ENCODE results near the gene DNAJC3.
"Not testable (repeated sequence)": the region's sequence is repeated elsewhere in the genome, so short reads cannot be mapped to it uniquely, and the experiment has no call there.

Gene DNAJC3

DNA sequence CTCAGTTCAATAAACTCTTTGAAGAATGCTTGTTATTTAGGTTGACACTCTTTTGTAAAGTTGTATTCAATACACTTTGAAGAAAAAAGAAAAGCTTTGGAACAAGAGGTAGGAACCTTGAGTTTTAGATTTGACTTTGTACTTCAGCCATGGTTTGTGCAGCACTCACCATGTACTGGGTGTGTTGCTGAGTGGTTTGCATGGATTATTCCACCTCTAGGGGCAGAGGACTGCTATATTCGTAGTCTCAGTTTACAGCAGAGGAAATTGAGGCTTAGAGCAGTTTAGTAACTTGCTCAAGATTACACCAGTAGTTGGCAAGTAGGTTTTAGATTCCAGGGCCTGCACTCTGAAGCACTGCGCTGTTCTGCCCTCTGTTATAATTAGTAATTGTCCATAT lies 68.8 kb downstream of the DNAJC3 start:
- H3K4me1 ChIP-seq (ENCODE audit: control insufficient read depth, insufficient read depth, low read length) = peaks cover 7% of the 10 kb centered on the region
- H3K9me3 ChIP-seq (replicated peaks; ENCODE audit: low read length) = no peaks in the 10 kb centered on the region
- peaks cover 4% of the 10 kb centered on the region for H3K36me3 ChIP-seq (ENCODE audit: insufficient read depth, low read length)
- H3K27me3 ChIP-seq (ENCODE audit: control insufficient read depth, insufficient read depth, low read length) = no peaks in the 10 kb centered on the region
- H3K9ac ChIP-seq (ENCODE audit: low read depth, low read length) = no peak overlapping the region
- H3K4me2 ChIP-seq (ENCODE audit: low read length) = no peak overlapping the region
- no peak overlapping the region for H3K4me3 ChIP-seq (ENCODE audit: low read length)

DNA sequence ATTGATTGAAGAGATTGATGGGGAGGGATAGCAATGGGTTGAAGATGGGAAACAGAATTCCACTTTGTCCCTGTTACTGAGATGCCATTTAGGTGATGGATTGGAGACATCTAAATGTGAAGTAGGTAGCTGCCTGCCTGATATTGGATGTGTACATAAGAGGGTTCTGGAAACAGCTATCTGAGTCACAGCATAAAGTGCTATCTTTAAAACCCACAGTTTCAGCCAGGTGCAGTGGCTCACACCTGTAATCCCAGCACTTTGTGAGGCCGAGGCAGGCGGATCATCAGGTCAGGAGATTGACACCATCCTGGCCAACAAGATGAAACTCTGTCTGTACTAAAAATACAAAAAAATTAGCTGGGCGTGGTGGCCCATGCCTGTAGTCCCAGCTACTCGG lies 72.6 kb downstream of the DNAJC3 start:
- Histone ChIP-seq H3K9me3 (replicated peaks; ENCODE audit: low read length) (no peaks in the 10 kb centered on the region), H3K4me2 (ENCODE audit: low read length) (no peak overlapping the region), H3K9ac (ENCODE audit: low read depth, low read length) (no peak overlapping the region), H3K36me3 (ENCODE audit: insufficient read depth, low read length) (no peaks in the 10 kb centered on the region), H3K4me3 (ENCODE audit: low read length) (no peak overlapping the region), H3K27me3 (ENCODE audit: control insufficient read depth, insufficient read depth, low read length) (no peaks in the 10 kb centered on the region), H3K4me1 (ENCODE audit: control insufficient read depth, insufficient read depth, low read length) (no peaks in the 10 kb centered on the region)

DNA sequence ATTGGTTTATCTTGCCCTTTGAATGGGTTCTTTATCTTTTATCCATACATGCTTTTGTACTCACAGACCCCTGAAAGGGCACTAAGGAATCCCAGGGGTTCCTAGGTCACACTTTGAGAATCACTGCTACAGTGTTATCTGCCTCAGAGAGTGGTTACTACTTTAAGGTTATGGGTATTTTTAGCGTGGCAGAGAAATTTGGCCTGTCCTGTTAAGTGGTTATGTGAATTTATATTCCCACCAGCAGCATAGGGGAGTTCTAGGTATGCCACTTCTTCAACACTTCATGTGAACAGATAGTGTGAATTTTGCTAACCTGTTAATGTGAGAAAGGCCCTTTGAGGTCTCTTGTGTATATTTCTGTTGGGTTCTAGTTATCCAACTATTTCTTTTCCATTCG lies 75.7 kb downstream of the DNAJC3 start:
- H3K4me2 ChIP-seq (ENCODE audit: low read length) = no peak overlapping the region
- no peaks in the 10 kb centered on the region for H3K36me3 ChIP-seq (ENCODE audit: insufficient read depth, low read length)
- no peaks in the 10 kb centered on the region for H3K9me3 ChIP-seq (replicated peaks; ENCODE audit: low read length)
- no peak overlapping the region for H3K9ac ChIP-seq (ENCODE audit: low read depth, low read length)
- no peaks in the 10 kb centered on the region for H3K4me1 ChIP-seq (ENCODE audit: control insufficient read depth, insufficient read depth, low read length)
- no peak overlapping the region for H3K4me3 ChIP-seq (ENCODE audit: low read length)
- no peaks in the 10 kb centered on the region for H3K27me3 ChIP-seq (ENCODE audit: control insufficient read depth, insufficient read depth, low read length)

DNA sequence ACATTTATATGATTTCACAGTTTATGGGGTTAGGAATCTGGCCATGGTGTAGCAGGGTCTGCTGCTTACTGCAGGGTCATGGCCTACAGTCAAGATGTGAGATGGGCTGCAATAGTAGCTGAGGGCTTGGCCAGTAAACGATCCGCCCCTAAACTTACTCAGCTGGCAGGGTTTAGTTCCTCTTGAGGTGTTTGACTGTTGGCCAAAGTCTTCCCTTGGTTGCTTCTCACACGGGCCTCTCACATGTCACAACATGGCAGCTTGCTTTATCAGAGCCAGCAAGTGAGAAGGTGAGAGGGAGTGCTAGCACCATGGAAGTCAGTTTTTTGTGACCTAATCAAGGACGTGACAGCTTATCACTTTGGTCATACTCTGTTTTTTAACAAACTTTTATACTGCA lies 77.1 kb downstream of the DNAJC3 start:
- H3K36me3 ChIP-seq (ENCODE audit: insufficient read depth, low read length) = no peaks in the 10 kb centered on the region
- H3K4me1 ChIP-seq (ENCODE audit: control insufficient read depth, insufficient read depth, low read length) = no peaks in the 10 kb centered on the region
- H3K27me3 ChIP-seq (ENCODE audit: control insufficient read depth, insufficient read depth, low read length) = no peaks in the 10 kb centered on the region
- H3K4me3 ChIP-seq (ENCODE audit: low read length) = no peak overlapping the region
- no peaks in the 10 kb centered on the region for H3K9me3 ChIP-seq (replicated peaks; ENCODE audit: low read length)
- no peak overlapping the region for H3K9ac ChIP-seq (ENCODE audit: low read depth, low read length)
- no peak overlapping the region for H3K4me2 ChIP-seq (ENCODE audit: low read length)

DNA sequence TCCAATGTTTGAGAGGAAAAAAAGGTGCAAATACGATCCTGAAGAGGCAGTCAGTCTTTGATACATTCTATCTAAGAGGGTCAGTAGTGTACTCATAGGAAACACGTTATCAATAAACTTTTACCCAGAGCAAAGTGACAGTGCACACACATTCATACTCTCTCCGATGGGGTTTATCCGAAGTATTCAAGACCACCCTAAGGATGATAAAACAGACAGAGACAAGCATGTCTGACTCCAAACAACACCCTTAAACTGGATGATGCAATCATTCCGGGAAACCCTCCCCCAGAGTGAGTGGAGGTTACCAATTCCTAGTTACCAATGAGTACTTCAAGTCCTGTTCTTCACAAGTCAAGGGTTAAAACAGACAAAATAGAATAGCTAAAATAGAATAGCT lies 79.1 kb downstream of the DNAJC3 start:
- Histone ChIP-seq H3K36me3 (ENCODE audit: insufficient read depth, low read length) (peaks cover 3% of the 10 kb centered on the region), H3K27me3 (ENCODE audit: control insufficient read depth, insufficient read depth, low read length) (no peaks in the 10 kb centered on the region), H3K9me3 (replicated peaks; ENCODE audit: low read length) (no peaks in the 10 kb centered on the region), H3K9ac (ENCODE audit: low read depth, low read length) (no peak overlapping the region), H3K4me2 (ENCODE audit: low read length) (no peak overlapping the region), H3K4me3 (ENCODE audit: low read length) (no peak overlapping the region), H3K4me1 (ENCODE audit: control insufficient read depth, insufficient read depth, low read length) (no peaks in the 10 kb centered on the region)

DNA sequence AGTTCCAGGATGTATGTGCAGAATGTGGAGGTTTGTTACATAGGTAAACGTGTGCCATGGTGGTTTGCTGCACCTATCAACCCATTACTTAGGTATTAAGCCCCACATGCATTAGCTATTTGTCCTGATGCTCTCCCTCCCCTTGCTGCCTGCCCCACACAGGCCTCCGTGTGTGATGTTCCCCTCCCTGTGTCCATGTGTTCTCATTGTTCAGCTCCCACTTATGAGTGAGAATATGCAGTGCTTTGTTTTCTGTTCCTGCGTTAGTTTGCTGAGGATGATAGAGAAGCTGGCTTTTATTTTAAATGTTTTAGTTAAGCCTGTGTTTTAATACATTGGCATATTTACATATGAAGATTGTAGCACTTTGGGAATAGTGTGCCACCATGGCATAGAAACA lies 85.7 kb downstream of the DNAJC3 start:
- H3K36me3 ChIP-seq (ENCODE audit: insufficient read depth, low read length) = peaks cover 21% of the 10 kb centered on the region
- not testable (repeated sequence) for H3K27me3 ChIP-seq (ENCODE audit: control insufficient read depth, insufficient read depth, low read length); H3K9ac ChIP-seq (ENCODE audit: low read depth, low read length); H3K4me2 ChIP-seq (ENCODE audit: low read length); H3K4me1 ChIP-seq (ENCODE audit: control insufficient read depth, insufficient read depth, low read length); H3K9me3 ChIP-seq (replicated peaks; ENCODE audit: low read length); H3K4me3 ChIP-seq (ENCODE audit: low read length)

DNA sequence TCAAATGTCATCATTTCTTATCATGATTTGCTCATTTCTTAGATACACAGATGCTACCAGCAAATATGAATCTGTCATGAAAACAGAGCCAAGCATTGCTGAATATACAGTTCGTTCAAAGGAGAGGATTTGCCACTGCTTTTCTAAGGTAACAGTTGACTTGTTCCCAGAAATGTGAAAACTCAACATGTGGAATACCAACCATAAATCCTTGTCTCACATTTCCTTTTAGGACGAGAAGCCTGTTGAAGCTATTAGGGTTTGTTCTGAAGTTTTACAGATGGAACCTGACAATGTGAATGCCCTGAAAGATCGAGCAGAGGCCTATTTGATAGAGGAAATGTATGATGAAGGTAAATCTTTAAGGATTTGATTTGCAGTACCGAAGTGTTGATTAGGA lies 86.7 kb downstream of the DNAJC3 start:
- H3K9ac ChIP-seq (ENCODE audit: low read depth, low read length) = no peak overlapping the region
- no peak overlapping the region for H3K4me3 ChIP-seq (ENCODE audit: low read length)
- H3K36me3 ChIP-seq (ENCODE audit: insufficient read depth, low read length) = peaks cover 21% of the 10 kb centered on the region
- no peaks in the 10 kb centered on the region for H3K4me1 ChIP-seq (ENCODE audit: control insufficient read depth, insufficient read depth, low read length)
- no peaks in the 10 kb centered on the region for H3K27me3 ChIP-seq (ENCODE audit: control insufficient read depth, insufficient read depth, low read length)
- no peaks in the 10 kb centered on the region for H3K9me3 ChIP-seq (replicated peaks; ENCODE audit: low read length)
- no peak overlapping the region for H3K4me2 ChIP-seq (ENCODE audit: low read length)

DNA sequence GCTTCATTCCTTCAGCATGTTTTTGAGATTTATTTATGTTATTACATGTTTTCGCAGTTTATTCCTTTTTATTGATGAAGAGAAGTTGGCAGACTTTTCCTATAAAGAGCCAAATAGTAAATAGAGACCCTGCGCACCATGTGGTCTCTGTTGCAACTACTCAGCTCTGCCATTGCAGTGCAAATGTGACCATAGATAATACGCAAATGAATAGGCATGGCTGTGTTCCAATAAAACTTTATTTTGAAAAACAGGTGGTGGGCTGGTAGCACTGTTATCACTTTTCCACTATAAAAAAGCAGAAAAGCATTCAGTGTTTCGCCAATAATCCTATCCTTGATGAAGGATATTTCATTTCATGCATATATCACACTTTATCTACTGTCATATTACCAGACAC lies 95.0 kb downstream of the DNAJC3 start:
- Histone ChIP-seq H3K4me2 (ENCODE audit: low read length) (no peak overlapping the region), H3K27me3 (ENCODE audit: control insufficient read depth, insufficient read depth, low read length) (no peaks in the 10 kb centered on the region), H3K9ac (ENCODE audit: low read depth, low read length) (no peak overlapping the region), H3K4me1 (ENCODE audit: control insufficient read depth, insufficient read depth, low read length) (peaks cover 5% of the 10 kb centered on the region), H3K9me3 (replicated peaks; ENCODE audit: low read length) (no peaks in the 10 kb centered on the region), H3K36me3 (ENCODE audit: insufficient read depth, low read length) (peaks cover 8% of the 10 kb centered on the region), H3K4me3 (ENCODE audit: low read length) (no peak overlapping the region)

DNA sequence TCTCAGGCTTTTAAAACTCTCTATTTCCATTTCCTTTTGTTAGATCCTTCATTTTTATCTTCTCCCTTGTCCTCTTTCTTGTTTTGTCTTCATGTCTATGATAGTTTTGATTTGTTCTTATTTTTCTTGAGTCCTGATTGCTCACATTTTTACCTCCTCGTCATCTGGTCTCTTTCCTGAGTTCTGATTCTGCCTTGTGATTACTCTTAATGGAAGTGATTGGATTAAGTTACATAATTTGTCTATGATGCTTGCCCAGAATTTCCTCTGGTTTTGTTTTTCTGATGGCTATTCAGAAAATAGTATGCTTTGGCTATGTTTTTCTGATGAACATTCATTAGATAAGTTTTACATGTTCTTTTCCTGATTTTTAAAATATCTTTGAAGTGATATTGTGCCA lies 102.6 kb downstream of the DNAJC3 start:
- H3K4me2 ChIP-seq (ENCODE audit: low read length) = no peak overlapping the region
- H3K9me3 ChIP-seq (replicated peaks; ENCODE audit: low read length) = no peaks in the 10 kb centered on the region
- no peak overlapping the region for H3K4me3 ChIP-seq (ENCODE audit: low read length)
- H3K27me3 ChIP-seq (ENCODE audit: control insufficient read depth, insufficient read depth, low read length) = no peaks in the 10 kb centered on the region
- H3K36me3 ChIP-seq (ENCODE audit: insufficient read depth, low read length) = peaks cover 4% of the 10 kb centered on the region
- H3K4me1 ChIP-seq (ENCODE audit: control insufficient read depth, insufficient read depth, low read length) = peaks cover 10% of the 10 kb centered on the region
- no peak overlapping the region for H3K9ac ChIP-seq (ENCODE audit: low read depth, low read length)

DNA sequence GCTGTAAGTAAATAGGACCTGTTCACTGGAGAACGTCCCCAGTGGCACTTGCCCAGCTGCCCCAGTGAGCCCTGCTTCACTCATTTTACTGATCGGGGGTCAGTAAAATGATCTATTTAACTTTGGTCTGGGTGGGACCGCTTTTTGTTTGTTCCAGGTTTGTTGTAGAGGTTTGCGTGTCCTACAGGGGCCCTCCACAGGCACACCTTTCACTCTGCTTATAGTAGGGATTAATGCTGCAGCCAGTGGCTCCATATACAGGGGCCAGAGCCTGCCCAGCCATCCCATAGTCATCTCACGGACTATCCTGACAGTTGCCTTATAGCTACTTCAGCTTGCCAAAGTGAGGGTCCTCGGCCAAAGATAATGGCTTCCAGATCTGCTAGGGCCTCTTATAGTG lies 104.1 kb downstream of the DNAJC3 start:
- H3K9ac ChIP-seq (ENCODE audit: low read depth, low read length) = no peak overlapping the region
- H3K4me1 ChIP-seq (ENCODE audit: control insufficient read depth, insufficient read depth, low read length) = peaks cover 19% of the 10 kb centered on the region
- H3K4me3 ChIP-seq (ENCODE audit: low read length) = no peak overlapping the region
- no peaks in the 10 kb centered on the region for H3K9me3 ChIP-seq (replicated peaks; ENCODE audit: low read length)
- H3K4me2 ChIP-seq (ENCODE audit: low read length) = no peak overlapping the region
- H3K36me3 ChIP-seq (ENCODE audit: insufficient read depth, low read length) = peaks cover 4% of the 10 kb centered on the region
- H3K27me3 ChIP-seq (ENCODE audit: control insufficient read depth, insufficient read depth, low read length) = no peaks in the 10 kb centered on the region

DNA sequence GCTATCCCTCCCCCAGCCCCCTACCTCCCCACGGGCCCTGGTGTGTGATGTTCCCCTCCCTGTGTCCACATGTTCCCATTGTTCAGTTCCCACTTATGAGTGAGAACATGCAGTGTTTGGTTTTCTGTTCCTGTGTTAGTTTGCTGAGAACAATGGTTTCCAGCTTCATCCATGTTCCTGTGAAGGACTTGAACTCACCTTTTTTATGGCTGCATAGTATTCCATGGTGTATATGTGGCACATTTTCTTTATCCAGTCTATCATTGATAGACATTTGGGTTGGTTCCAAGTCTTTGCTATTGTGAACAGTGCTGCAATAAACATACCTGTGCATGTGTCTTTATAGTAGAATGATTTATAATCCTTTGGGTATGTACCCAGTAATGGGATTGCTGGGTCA lies 105.0 kb downstream of the DNAJC3 start:
- H3K36me3 ChIP-seq (ENCODE audit: insufficient read depth, low read length); H3K4me2 ChIP-seq (ENCODE audit: low read length); H3K9ac ChIP-seq (ENCODE audit: low read depth, low read length); H3K4me3 ChIP-seq (ENCODE audit: low read length); H3K9me3 ChIP-seq (replicated peaks; ENCODE audit: low read length); H3K27me3 ChIP-seq (ENCODE audit: control insufficient read depth, insufficient read depth, low read length): not testable (repeated sequence)
- peaks cover 22% of the 10 kb centered on the region for H3K4me1 ChIP-seq (ENCODE audit: control insufficient read depth, insufficient read depth, low read length)

DNA sequence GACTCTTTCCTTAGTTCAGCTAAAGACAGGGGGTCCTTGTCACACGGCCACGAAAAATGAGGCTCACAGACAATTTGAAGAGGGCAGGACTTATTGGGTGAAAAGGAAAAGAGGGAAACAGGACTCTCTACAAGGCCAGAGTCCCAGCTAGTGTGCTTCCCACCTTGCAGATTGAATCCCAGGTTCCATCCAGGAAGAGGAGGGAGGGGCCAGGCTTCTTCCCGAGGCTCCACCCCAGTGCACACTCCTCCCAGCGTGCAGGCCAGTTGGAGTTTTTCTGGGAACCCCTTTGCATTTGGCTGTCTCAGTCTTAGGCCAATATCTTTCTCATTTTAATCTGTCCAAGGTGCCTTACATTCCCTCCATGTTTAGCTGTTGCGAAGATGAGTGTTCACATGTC lies 106.8 kb downstream of the DNAJC3 start:
- no peak overlapping the region for H3K4me3 ChIP-seq (ENCODE audit: low read length)
- no peaks in the 10 kb centered on the region for H3K9me3 ChIP-seq (replicated peaks; ENCODE audit: low read length)
- no peaks in the 10 kb centered on the region for H3K27me3 ChIP-seq (ENCODE audit: control insufficient read depth, insufficient read depth, low read length)
- H3K36me3 ChIP-seq (ENCODE audit: insufficient read depth, low read length) = peaks cover 7% of the 10 kb centered on the region
- H3K9ac ChIP-seq (ENCODE audit: low read depth, low read length) = no peak overlapping the region
- H3K4me2 ChIP-seq (ENCODE audit: low read length) = no peak overlapping the region
- H3K4me1 ChIP-seq (ENCODE audit: control insufficient read depth, insufficient read depth, low read length) = peaks cover 25% of the 10 kb centered on the region
